AG09309 (cell line): ENCODE data around the gene AK5.

Experiments used
- DNase-seq: peaks from one replicate; pipeline ENCODE4 v3.0.0-alpha.2; 2010; ENCODE audit warnings: low read depth
- H3K4me3 ChIP-seq: 2 replicates; pipeline ENCODE4 v1.5.1; 2011; ENCODE audit warnings: mild to moderate bottlenecking, low read depth, low read length, moderate library complexity; ENCODE audit not compliant: control insufficient read depth
- CTCF ChIP-seq: IDR thresholded peaks from 2 replicates; pipeline ENCODE4 v1.5.1; 2011; ENCODE audit warnings: mild to moderate bottlenecking, low read depth, low read length, inconsistent platforms; ENCODE audit not compliant: insufficient read depth, control insufficient read depth; ENCODE audit errors: missing control alignments

The AK5 gene

GRCh38 chr1:77245830-77246229 is 36.0 kb upstream of the AK5 start:
- TF ChIP-seq CTCF: no peak
- no peak for DNase-seq
- no peak overlapping the region for H3K4me3 ChIP-seq

- TF ChIP-seq CTCF: no peak
- no peak for DNase-seq
- no peak overlapping the region for H3K4me3 ChIP-seq
Observed at GRCh38 chr1:77250126-77250525, 31.7 kb upstream of the AK5 start.

- TF ChIP-seq CTCF: no peak
- DNase-seq: no peak
- no peak overlapping the region for H3K4me3 ChIP-seq
Observed at GRCh38 chr1:77253211-77253610, 28.6 kb upstream of the AK5 start.

- H3K4me3 ChIP-seq: no peak overlapping the region
- TF ChIP-seq CTCF: no peak
- no peak for DNase-seq
Observed at GRCh38 chr1:77263708-77264107, 18.1 kb upstream of the AK5 start.

GRCh38 chr1:77265180-77265579 is 16.6 kb upstream of the AK5 start:
- H3K4me3 ChIP-seq: no peak overlapping the region
- DNase-seq: no peak
- TF ChIP-seq CTCF: no peak

- no peak for DNase-seq
- H3K4me3 ChIP-seq: no peak overlapping the region
- TF ChIP-seq CTCF: no peak
Observed at GRCh38 chr1:77267035-77267434, 14.8 kb upstream of the AK5 start.
